ENCODE data around the gene AMDHD2.
"Not testable (repeated sequence)": the region's sequence is repeated elsewhere in the genome, so short reads cannot be mapped to it uniquely, and the experiment has no call there.

The AMDHD2 gene

DNA sequence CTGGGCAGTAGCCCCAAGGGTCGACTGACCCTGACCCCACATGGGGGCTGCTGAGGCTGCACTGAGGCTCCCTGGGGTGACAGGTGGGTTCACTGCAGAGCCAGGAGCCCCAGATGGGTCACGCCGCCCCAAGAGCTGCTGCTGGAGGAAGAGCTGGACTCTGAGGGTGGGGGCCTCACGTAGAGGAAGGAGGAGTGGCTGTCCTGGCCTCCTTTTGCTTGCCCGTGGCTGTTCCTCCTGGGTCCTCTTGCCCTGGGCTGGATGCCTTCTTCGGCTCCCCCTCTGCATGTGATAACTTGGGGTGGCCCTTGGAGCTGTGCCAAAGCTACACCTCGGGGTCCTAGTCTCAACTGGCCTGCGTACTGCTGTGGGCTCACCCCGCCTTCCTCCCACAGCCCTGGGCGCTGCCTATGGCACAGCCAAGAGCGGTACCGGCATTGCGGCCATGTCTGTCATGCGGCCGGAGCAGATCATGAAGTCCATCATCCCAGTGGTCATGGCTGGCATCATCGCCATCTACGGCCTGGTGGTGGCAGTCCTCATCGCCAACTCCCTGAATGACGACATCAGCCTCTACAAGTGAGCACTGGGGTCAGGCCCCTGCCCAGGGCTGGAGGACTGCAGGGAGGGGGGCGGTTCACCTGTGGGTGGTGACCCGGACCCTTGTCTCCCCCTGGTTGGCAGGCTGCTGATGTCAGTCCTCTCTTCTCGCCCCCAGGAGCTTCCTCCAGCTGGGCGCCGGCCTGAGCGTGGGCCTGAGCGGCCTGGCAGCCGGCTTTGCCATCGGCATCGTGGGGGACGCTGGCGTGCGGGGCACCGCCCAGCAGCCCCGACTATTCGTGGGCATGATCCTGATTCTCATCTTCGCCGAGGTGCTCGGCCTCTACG, 1.1 kb upstream of the AMDHD2 start:
- DNase-seq, result no peak

GRCh38 chr16:2519711-2520080, 475 bp upstream of the AMDHD2 start:
- DNase-seq, result no peak

GRCh38 chr16:2520784-2521531, 787 bp downstream of the AMDHD2 start:
- peak; percentile 67 for DNase-seq

DNA sequence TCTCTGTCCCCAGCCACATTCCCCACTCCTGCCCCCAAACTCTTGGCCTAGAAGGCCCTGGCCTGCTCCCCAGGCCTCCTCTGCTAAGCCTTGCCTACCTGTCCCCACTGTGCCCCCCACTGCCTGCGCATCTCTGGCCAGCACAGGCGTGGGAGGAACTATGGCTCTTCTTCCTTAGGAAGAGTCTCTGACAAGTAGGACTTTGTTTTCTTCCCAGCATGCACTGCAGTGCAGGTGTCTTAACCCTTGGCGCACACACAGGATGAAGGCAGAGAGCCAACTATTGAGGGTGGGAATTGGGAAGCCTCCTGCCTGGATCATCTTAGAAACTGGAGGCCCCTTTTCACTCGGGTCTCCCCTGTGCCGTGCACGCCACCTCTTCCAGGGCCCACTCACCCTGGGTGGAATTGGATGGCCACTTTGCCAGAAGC, 3.6 kb downstream of the AMDHD2 start:
- no peak for DNase-seq

DNA sequence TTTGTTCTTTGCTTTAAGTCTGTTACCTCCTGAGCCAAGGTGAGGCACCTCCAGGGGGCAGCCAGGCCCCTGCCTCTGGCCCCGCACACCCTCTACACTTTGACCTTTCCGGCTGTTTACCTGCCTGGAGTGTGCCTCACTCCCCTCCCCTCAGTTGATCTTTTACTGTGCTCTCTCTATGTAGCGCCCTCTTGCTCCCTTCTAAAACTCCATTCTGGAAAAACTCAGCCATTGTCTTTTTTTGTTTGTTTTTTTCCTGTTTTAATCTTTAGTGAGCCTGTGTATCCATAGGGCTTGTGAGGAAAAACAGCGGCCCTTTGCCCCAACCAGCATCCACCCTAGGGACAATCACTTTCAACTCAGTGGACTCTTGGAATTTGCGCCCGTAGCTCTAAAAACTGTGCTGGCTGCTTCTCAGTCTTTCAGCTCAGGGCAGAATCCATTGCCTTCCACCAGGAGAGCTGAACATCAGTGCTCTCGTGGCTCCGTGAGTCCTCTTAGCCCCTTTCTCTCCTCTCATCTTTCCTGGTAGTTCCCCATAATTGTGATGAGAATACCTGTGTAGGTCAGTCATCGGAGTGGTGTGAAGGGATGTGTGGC, 4.3 kb downstream of the AMDHD2 start:
- DNase-seq, result no peak

DNA sequence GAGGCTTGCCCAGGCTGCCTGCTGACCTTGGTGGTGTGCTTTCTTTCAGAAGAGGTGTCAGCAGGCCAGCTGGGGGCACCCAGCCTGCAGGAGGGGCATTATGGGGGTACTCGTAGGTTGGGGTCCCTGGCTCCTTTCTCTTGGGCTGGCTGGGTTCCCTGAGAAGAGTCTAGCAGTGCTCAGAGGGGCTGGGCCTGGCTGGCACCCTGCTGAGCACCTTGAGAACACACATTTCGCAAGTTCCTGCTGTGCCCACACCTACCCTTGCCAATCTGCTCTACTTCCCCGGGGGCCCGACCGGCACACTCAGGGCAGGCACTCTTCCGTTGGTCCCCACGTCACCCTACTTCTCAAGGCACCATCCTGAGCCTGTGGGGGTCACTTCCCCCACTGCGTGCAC, 6.0 kb downstream of the AMDHD2 start:
- DNase-seq, result no peak

DNA sequence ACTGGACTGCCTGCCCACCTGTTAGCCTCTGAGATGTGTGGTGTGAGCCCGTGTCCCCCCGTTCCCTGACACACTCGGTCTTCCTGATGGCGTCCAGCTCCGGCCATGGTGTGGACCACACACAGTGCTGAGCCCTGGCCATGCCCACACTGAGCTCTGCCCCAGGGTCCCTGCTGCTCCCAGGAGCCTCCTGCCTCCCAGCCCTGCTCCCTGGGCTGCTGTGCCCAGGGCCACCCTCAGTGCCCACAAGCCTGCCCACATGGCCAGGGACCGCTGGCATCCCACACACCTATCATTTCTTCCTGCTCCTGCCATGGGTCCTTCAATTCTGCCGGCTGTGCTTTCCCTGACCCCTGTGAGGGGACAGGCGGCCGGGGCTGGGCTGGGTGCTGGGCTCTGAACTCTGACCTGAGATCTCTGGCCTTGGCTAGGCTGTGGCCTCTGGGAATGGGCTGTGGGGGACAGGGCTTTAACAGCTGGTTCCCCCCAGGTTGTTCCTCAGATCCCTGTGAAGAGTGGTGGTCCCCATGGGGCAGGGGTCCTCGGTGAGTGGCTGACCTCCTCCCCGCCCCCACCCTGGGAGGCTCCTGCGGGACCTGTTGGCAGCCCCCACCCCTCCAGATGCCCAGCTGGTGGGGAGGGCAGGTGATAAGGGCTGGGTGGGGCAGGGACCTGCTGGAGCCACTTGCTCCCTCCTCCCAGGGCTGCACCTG, 7.1 kb downstream of the AMDHD2 start:
- no peak for DNase-seq

- no peak for DNase-seq
Observed at GRCh38 chr16:2527784-2528100, 7.6 kb downstream of the AMDHD2 start.

DNA sequence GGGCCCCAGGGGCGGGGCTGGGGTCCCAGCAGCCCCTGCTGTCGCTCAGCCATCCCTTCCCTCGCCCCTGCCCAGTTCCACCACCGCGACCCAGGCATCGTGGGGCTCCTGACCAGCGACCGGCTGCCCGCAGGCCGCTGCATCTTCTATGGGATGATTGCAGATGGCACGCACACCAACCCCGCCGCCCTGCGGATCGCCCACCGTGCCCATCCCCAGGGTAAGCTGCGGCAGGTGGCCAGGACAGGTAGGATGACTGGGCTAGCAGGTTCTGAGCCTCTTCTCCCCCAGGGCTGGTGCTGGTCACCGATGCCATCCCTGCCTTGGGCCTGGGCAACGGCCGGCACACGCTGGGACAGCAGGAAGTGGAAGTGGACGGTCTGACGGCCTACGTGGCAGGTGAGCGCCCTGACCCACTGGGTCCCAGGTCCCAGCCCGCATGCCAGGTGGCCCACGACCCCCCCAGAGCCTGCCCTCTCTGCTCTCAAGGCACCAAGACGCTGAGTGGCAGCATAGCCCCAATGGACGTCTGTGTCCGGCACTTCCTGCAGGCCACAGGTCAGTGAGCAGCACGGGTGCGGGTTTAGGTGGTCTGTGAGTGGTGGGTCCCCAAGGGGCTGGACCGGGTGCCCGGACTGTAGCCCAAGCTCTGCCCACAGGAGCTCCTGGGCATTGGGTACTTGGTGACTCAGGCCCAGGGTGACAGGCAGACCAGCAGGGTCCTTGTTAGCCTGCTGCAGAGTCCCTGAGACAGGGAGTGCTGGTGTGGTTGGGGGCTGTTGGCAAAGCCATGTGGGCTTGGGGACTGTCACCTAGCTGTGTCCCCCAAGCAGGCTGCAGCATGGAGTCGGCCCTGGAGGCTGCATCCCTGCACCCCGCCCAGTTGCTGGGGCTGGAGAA, 8.2 kb downstream of the AMDHD2 start:
- no peak for DNase-seq

- DNase-seq, result no peak
Observed at GRCh38 chr16:2529061-2529931, 9.1 kb downstream of the AMDHD2 start.

GRCh38 chr16:2529961-2530628, 9.9 kb downstream of the AMDHD2 start:
- DNase-seq, result no peak

DNA sequence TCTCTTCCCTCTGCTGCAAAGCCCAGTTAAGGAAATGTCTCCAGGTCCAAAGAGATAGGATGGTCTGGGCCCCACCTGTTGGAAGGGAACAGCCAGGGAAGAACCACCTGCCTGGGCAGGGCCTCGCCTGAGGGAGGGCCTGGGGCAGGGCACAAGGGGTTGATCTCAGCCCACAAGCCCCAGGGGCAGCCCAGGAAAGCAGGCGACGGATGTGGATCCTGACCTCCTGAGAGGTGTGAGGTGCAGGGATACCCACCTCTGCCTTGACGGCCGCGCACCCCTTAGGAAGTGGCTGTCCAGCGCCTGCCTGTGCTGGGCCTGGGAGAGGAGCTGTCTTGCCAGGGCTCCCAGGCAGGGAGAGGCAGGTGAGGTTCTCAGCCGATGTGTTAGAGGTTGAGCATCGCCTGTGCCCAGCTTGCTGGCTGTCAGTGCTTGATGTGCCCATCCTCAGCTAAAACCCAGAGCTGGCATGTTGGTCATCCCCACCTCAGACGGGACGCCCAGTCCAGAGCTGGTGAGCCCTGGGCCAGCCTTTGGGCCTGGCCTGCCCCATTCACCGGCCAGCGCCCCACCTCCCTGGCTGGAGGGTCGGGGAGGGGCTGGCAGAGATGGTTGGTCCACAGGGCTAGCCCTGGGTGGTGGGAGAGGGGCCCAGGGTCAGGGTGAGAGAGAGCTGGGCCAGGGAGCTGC, 10.6 kb downstream of the AMDHD2 start:
- no peak for DNase-seq

DNA sequence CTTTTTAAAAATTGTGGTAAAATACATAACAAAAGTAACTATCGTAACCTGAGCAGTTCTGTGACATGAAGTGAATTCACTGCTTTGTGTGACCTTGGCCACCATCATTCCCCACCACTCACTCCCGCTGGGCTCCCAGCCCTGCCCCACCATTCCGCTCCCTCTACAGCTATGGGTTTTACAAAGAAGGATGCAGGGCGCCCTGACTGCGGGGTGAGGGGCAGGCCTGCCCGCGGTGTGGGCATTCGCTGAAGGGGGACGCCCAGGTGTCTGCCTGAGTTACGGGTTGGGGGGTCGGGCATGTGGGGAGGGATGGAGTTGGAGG, 11.2 kb downstream of the AMDHD2 start, which contains the start of gene CEMP1:
CEMP1 (minus strand) TSS at position 38 of the 325 bp plus-strand sequence. CDS start 335 bp downstream, outside the sequence.
- DNase-seq, result no peak

DNA sequence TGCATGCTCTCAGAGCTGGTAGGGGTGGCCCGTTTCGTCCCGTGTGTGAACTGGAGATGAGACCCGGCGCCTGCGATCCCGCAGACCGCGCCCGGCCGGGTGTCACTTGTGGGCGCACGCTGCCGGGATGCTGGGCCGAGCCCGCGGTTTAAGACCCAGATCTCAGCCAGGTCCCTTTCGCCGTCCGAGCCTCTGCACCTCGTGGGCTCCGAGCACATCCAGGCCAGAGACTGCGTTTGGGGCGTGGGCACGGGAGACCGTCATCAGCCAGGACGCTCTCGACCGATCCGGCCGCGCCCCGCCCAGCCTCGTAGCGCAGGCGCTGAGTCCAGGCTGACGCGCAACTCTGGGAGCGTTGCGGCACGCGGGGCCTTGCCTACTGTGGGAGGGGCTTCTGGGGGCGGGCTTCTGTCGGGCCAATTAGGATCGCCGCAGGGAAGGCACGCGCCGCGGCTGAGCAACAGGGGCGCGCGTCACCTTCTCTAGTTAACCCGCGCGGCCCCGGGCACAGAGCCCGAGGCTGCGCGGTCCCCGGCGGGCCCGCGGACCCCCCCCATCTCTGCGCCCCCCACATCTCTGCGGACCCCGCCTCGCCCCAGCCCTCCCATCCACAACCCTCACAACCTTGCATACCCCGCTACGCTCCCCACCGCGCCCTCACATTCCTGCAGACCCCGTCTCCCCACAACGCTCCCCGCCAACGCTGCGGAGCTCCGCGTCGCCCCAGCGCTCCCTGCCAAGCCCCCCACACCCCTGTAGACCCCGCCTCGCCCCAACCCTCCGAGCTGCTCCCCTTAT, 11.7 kb downstream of the AMDHD2 start:
- peak; percentile 95 for DNase-seq

DNA sequence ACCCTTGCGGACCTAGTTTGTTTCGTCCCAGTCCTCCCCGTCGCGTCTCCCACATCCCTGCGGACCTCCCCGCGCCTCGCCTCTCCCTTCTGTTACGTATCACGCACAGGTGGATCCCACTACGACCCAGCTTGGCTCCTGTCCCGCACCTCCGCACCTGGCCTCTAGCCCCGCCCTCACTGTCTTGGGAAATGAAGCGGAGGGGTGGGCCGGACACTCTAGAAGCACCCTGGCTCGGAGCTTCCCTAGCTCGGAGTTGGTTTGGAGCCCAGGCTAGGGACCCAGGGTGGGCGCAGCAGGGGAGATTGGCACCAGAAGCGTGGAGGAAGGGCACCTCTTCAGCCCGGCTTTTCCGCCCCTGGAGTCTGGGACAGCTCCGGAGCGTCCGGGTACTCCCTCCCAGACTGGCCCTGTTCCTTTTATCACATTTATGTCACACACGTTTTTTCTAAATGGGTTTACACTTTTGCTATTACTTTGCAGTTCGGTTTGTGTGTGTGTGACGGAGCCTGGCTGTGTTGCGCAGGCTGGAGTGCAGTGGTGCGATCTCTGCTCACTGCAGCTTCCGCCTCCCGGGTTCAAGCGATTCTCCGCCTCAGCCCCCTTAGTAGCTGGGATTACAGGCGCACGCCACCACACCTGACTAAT, 12.4 kb downstream of the AMDHD2 start:
- peak; percentile 63 for DNase-seq

GRCh38 chr16:2533142-2533755, 13.1 kb downstream of the AMDHD2 start:
- DNase-seq, result not testable (repeated sequence)

DNA sequence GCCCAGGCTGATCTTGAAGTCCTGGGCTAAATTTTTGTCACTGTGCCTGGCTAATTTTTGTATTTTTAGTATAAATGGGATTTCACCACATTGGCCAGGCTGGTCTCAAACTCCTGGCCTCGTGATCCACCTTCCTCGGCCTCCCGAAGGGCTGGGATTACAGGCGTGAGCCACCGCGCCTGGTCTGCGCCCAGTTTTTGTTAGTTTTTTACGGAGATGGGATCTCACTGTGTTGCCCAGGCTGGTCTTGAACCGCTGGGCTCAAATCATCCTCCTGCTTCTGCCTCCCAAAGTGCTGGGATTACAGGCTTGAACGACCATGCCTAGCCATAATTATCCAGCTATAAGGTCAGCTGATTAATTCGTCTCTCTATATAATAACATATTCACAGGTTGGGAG, 13.7 kb downstream of the AMDHD2 start:
- DNase-seq, result no peak

GRCh38 chr16:2534335-2534734, 14.2 kb downstream of the AMDHD2 start:
- DNase-seq, result not testable (repeated sequence)
